CD4-positive, alpha-beta T cell treated with Interleukin-4 for 1 hour (primary cell): ENCODE data around the gene WTAP.
A peak's percentile ranks its signal among the peaks of the same experiment; 100 is the strongest.
"Not testable (repeated sequence)": the region's sequence is repeated elsewhere in the genome, so short reads cannot be mapped to it uniquely, and the experiment has no call there.

Source experiments
- DNase-seq, 2 donors: peaks; one replicate each; pipeline ENCODE4 v3.0.0-alpha.2; 2020 to 2022

The WTAP gene

GRCh38 chr6:159762681-159763293 is 35.5 kb downstream of the WTAP start:
- peak; percentile 46 to 61 for DNase-seq

GRCh38 chr6:159766906-159767305 is 39.6 kb downstream of the WTAP start:
- DNase-seq, result no peak

GRCh38 chr6:159769470-159769869 is 42.2 kb downstream of the WTAP start:
- DNase-seq, result no peak

DNA sequence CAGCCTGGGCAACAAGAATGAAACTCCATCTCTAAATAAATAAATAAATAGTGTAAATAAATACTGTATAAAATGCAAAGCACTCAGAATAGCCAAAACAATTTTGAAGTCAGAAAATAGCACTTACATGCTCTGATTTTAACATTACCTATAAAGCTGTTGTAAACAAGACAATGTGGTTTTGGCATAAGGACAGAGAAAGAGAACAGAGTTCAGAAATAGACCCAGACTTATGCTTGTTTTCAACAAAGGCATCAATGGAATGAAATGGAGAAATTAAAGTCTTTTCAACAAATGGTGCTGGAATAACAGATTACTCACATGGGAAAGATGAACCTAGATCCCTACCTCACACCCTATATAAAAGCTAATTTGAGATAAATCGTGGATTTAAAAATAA is 44.9 kb downstream of the WTAP start:
- no peak for DNase-seq

DNA sequence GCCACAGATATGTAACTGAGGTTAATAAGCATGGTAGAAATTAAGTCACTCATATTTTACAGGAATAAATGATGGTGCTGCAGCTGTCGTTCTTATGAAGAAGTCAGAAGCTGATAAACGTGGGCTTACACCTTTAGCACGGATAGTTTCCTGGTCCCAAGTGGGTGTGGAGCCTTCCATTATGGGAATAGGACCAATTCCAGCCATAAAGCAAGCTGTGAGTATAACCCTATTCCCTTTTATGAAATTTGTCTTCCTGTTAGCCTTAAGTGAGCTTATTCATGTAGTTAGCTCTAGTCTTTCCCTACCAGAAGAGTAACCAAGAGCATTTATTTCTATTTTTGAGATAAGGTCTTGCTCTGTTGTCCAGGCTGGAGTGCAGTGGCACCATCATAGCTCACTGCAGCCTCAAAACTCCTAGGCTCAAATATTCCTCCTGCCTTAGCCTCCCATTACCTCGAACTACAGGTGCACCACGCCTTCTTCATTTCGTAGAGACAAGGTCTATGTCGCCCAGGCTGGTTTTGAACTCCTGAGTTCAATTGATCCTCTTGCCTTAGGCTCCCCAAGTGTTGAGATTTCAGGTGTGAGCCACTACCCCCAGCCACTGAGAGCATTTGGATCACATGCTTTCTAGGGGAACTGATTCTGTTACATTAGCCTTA is 50.1 kb downstream of the WTAP start:
- DNase-seq, result no peak

DNA sequence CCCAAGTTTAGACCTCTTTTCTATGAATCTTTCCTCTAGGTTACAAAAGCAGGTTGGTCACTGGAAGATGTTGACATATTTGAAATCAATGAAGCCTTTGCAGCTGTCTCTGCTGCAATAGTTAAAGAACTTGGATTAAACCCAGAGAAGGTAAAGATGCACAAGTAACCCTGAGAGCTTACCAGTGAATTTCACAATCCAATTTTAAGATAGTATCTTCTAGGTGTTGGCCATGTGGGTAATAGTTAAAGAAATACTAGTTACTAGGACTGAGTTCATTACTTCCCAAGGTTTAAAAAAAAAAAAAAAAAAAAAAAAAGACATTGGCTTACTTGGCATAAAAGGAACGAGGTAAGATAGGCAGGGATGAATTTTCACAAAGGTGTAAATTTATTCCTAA is 50.8 kb downstream of the WTAP start:
- no peak for DNase-seq

DNA sequence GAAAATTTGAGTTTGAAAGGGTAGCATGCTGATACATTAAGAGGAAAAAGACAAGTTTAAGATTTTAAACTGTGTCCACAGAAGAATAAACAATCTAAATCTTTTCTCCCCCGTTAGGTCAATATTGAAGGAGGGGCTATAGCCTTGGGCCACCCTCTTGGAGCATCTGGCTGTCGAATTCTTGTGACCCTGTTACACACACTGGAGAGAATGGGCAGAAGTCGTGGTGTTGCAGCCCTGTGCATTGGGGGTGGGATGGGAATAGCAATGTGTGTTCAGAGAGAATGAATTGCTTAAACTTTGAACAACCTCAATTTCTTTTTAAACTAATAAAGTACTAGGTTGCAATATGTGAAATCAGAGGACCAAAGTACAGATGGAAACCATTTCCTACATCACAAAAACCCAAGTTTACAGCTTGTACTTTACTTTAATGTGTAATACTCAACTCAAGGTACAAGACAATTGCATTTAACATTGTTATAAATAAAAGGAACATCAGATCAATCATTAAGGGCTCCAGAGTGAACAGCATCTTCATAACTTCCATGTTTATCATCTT is 51.3 kb downstream of the WTAP start:
- DNase-seq, result no peak

DNA sequence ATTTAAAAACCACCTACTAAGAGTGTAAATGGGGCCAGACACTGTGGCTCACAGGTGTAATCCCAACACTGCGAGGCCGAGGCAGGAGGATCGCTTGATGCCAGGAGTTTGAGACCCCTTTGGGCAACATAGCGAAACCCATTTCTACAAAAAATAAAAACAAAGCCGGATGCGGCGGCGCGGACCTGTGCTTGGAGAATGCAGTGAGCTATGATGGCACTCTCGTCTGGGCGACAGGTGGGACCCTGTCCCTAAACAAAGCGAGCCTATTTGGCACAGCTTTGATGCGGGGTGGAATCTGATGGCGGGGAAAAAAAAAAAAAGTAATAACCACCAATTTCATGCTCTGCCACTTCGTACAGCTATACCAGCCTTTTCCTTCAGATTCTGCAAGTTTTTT is 61.0 kb downstream of the WTAP start:
- peak in 1 of 2 donors; percentile 29 for DNase-seq

DNA sequence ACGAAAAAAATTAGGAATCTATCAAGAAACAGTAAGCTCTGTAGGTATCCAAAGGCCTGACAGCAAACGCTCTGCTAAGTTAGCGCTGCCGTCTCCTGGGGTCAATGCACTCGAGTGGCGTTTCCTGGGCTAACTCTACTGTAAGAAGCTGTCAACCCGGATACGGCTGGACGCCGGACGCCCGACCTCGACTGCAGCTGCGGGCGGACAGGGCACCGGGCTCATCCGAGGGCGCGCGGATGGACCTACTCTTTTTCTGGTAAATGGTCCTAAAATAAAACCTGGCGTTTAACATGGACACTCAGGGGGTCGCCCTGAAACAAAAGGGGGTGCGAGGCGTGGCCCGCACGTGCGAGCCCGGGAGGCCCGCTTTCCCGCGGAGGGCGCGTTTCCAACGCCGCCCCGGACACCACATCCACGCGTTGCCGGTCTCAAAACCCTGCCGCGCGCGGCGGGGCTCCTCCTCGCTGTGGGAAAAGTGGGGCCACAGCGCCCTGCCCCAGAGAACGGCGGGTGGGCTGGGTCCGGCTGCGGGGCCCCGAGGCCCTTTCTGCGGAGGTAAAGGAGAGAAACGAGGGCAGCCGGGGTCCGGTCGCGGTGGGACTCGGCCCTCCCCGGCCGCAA is 61.6 kb downstream of the WTAP start:
- peak; percentile 18 to 24 for DNase-seq

GRCh38 chr6:159789377-159790148 is 62.3 kb downstream of the WTAP start, which contains the start of gene TCP1:
TSS of gene TCP1 (minus strand) at chr6:159789602. CDS start at chr6:159789468, 134 bp downstream.
- peak; percentile 99 to 100 for DNase-seq

GRCh38 chr6:159790149-159790955 is 63.0 kb downstream of the WTAP start, which contains the start of gene MRPL18:
TSS of gene MRPL18 (plus strand) at chr6:159790467. CDS start at chr6:159790588, 121 bp downstream.
- peak; percentile 91 for DNase-seq

DNA sequence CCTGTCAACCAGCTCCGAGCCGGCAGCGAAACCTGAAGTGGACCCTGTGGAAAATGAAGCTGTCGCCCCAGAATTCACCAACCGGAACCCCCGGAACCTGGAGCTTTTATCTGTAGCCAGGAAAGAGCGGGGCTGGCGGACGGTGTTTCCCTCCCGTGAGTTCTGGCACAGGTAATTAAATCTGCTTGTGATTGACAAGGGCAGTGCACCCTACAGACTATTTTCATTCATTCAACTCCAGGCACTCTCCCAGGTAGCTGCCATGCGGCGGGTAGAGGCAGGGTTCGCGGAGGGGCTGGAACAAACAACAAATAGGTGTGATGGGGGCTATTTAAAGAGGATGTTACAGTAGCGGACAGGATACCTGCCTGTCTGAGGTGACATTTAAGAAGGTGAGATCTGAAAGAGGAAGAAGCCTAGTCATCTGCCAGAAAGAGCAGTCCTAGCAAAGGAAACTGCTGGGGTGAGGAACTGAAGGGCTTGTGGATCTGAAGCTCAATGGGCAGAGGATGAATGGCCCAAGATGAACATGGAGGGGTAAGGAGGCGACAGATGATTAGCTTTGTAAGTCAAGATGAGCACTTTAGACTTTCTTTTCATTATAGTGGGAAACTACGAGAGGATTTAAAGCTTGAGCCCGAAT is 63.8 kb downstream of the WTAP start:
- peak in 1 of 2 donors; percentile 28 for DNase-seq

DNA sequence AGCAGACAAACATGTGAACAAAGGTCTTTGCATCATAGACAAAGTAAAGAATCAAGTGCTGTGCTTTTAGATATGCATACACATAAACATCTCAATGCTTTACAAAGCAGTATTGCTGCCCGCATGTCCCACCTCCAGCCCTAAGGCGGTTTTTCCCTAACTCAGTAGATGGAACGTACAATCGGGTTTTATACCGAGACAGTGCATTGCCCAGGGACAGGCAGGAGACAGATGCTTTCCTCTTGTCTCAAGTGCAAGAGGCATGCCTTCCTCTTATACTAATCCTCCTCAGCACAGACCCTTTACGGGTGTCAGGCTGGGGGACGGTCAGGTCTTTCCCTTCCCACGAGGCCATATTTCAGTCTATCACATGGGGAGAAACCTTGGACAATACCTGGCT is 67.7 kb downstream of the WTAP start:
- DNase-seq, result not testable (repeated sequence)

GRCh38 chr6:159797554-159797953 is 70.2 kb downstream of the WTAP start:
- DNase-seq, result no peak

- no peak for DNase-seq
Observed at GRCh38 chr6:159800141-159800865, 73.0 kb downstream of the WTAP start, which contains the start of gene PNLDC1. TSS of gene PNLDC1 (plus strand) at chr6:159800276. CDS start at chr6:159800308, 32 bp downstream.

DNA sequence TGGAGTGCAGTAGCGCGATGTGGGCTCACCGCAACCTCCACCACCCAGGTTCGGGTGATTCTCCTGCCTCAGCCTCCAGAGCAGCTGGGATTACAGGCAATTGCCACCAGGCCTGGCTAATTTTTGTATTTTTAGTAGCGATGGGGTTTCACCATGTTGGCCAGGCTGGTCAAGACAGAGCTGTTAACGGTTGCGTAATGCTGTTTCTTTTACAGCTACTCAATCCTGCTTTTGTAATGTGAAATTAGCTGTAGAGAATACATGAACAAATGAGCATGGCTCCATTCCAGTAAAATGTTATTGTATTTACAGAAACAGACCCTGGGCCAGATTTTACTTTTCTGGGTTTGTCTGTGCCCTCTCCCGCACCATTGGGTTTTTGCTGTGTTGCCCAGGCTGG is 74.6 kb downstream of the WTAP start:
- DNase-seq, result no peak

DNA sequence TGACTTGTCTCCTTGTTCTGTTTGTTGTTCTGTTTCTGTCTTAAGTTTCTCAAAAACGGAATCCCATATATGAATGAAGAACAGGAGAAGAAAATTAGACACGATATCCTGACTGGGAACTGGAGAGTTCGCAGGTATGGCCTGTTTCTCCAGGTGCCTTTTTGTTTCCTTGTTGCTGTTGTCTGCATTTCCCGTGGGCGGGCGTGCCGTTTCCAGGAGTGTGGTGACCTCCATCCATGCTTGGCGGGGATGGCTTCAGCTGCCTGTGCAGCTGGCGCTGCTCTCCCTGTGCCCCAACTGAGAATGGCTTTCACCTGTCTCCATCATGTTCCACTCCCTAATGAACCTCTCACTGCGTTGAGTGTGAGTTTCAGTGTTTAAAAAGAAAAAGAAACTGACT is 77.2 kb downstream of the WTAP start:
- no peak for DNase-seq

DNA sequence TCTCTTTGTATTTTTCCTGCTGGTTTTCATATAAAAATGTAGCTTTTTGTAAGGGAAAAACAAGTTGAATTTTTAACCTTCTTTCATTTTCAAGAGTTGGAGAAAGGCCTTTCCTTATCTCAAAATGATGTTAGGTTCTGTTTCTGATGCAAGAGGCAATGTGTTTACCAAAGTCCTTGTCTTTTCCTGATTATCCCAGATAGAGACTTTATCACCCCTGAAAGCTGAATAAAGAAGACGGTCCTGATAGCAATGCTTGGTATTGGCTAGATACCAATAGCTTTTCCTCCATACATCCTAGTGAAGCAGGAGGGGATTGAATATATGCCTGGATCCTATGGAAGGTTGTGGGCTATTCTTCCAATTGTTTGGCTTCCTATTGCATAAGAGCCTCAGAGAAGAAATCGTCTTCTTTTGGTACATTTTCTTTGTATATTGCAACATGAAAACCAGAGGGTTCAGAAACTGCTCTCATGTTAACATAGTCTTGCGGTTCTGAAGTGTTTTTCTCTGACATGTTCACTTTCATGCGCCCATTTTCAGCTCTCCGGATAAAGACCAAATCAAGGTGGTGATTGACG is 78.2 kb downstream of the WTAP start:
- DNase-seq, result no peak
